ACHN (cell line): ENCODE results near the gene ATP2B2.

ENCODE experiments used
- DNase-seq: peaks from one replicate; pipeline ENCODE4 v3.0.0-alpha.2; 2015
- in situ Hi-C: cut with HindIII; loops from 2 replicates; pipeline ENCODE4 v1.10.0; 2017; ENCODE audit warnings: low sequenced_read_pairs, low pct_ligation_motif_present, low pct_unique_long_range_greater_than_20kb

Gene ATP2B2

GRCh38 chr3:10337323-10338163, 167.8 kb downstream of the ATP2B2 start:
- DNase-seq: no peak
- in situ Hi-C loops: no loop called here

GRCh38 chr3:10336761-10337160, 168.6 kb downstream of the ATP2B2 start:
- in situ Hi-C loops: no loop called here
- no peak for DNase-seq

GRCh38 chr3:10335871-10336622, 169.3 kb downstream of the ATP2B2 start:
- in situ Hi-C loops: no loop called here

GRCh38 chr3:10335190-10335738, 170.1 kb downstream of the ATP2B2 start:
- no peak for DNase-seq
- in situ Hi-C loops: no loop called here

More at GRCh38 chr3:10335871-10336622, 169.3 kb downstream of the ATP2B2 start:
- DNase-seq: no peak

GRCh38 chr3:10334459-10334858, 170.9 kb downstream of the ATP2B2 start:
- in situ Hi-C loops: no loop called here
- DNase-seq: no peak

- in situ Hi-C loops: no loop called here
- DNase-seq: no peak
Measured at GRCh38 chr3:10334042-10334441, 171.3 kb downstream of the ATP2B2 start.

GRCh38 chr3:10333349-10333650, 172.1 kb downstream of the ATP2B2 start:
- in situ Hi-C loops: no loop called here
- no peak for DNase-seq

GRCh38 chr3:10332481-10333348, 172.7 kb downstream of the ATP2B2 start:
- no peak for DNase-seq
- in situ Hi-C loops: no loop called here

GRCh38 chr3:10331320-10331719, 174.1 kb downstream of the ATP2B2 start:
- in situ Hi-C loops: no loop called here
- no peak for DNase-seq

- in situ Hi-C loops: no loop called here
- DNase-seq: no peak
Measured at GRCh38 chr3:10330319-10330718, 175.1 kb downstream of the ATP2B2 start.

- in situ Hi-C loops: no loop called here
- no peak for DNase-seq
Measured at GRCh38 chr3:10329495-10330015, 175.8 kb downstream of the ATP2B2 start.

GRCh38 chr3:10328460-10329071, 176.8 kb downstream of the ATP2B2 start:
- no peak for DNase-seq
- in situ Hi-C loops: no loop called here

- in situ Hi-C loops: no loop called here
- DNase-seq: no peak
Measured at GRCh38 chr3:10327592-10327991, 177.8 kb downstream of the ATP2B2 start.

- in situ Hi-C loops: no loop called here
- DNase-seq: peak; percentile 31
Measured at GRCh38 chr3:10322352-10322710, 183.1 kb downstream of the ATP2B2 start.

GRCh38 chr3:10321630-10322351, 183.6 kb downstream of the ATP2B2 start:
- no peak for DNase-seq
- in situ Hi-C loops: no loop called here

GRCh38 chr3:10320320-10320677, 185.1 kb downstream of the ATP2B2 start:
- DNase-seq: no peak
- in situ Hi-C loops: no loop called here

GRCh38 chr3:10319804-10320203, 185.6 kb downstream of the ATP2B2 start:
- in situ Hi-C loops: no loop called here
- no peak for DNase-seq

GRCh38 chr3:10319251-10319650, 186.1 kb downstream of the ATP2B2 start:
- in situ Hi-C loops: no loop called here
- no peak for DNase-seq
